Osteocyte (in vitro differentiated cells): ENCODE results near the gene PIM2. TPM values are rescaled to one million over a fixed set of nuclear protein-coding genes. Genes with fewer than 3 reads are reported as not detected.

ENCODE experiments used
- DNase-seq: peaks from one replicate; pipeline ENCODE4 v3.0.0; 2021; ENCODE audit warnings: mixed read lengths; ENCODE audit not compliant: unreplicated experiment; ENCODE audit errors: extremely low spot score
- H3K27ac Mint-ChIP-seq: one replicate; pipeline ENCODE4 v1.8.0; 2021; ENCODE audit warnings: mild to moderate bottlenecking, mixed read lengths; ENCODE audit not compliant: unreplicated experiment
- H3K27me3 Mint-ChIP-seq: one replicate; pipeline ENCODE4 v1.8.0; 2021; ENCODE audit warnings: mixed read lengths; ENCODE audit not compliant: unreplicated experiment
- H3K36me3 Mint-ChIP-seq: one replicate; pipeline ENCODE4 v1.8.0; 2021; ENCODE audit warnings: mixed read lengths; ENCODE audit not compliant: unreplicated experiment
- H3K4me1 Mint-ChIP-seq: one replicate; pipeline ENCODE4 v1.8.0; 2021; ENCODE audit warnings: mixed read lengths; ENCODE audit not compliant: unreplicated experiment
- H3K4me3 Mint-ChIP-seq: one replicate; pipeline ENCODE4 v1.8.0; 2021; ENCODE audit warnings: mild to moderate bottlenecking, moderate library complexity, mixed read lengths; ENCODE audit not compliant: unreplicated experiment
- H3K9me3 Mint-ChIP-seq: one replicate; pipeline ENCODE4 v1.8.0; 2021; ENCODE audit warnings: mixed read lengths; ENCODE audit not compliant: unreplicated experiment
- CTCF ChIP-seq: fragments of 200-600 bp; sonication (generic); IDR thresholded peaks from 2 replicates; pipeline ENCODE4 v1.5.0; 2021; ENCODE audit warnings: antibody characterized with exemption, mild to moderate bottlenecking, moderate library complexity
- total RNA-seq: library from RNA; stranded (reverse); gene quantifications from 2 replicates; pipeline ENCODE4 v1.2.1, GENCODE V29; 2021

The PIM2 gene
- total RNA-seq, 1 donor from 2014 or later, result 7.3 TPM

GRCh38 chrX:48911412-48912182 lies 7.2 kb downstream of the PIM2 start, which contains the start of gene SLC35A2:
TSS of gene SLC35A2 (minus strand) at chrX:48911646. CDS start at chrX:48911636, 10 bp downstream.
- peaks cover 12% of the 10 kb centered on the region for H3K4me1 Mint-ChIP-seq
- peak within 1 kb of the TSS; percentile 91 for H3K4me3 Mint-ChIP-seq
- no peaks in the 10 kb centered on the region for H3K27me3 Mint-ChIP-seq
- peaks cover 4% of the 10 kb centered on the region for H3K9me3 Mint-ChIP-seq
- H3K36me3 Mint-ChIP-seq, result peaks cover 1% of the 10 kb centered on the region
- DNase-seq, result peak; percentile 89
- no peak for TF ChIP-seq CTCF
- peak within 1 kb of the TSS; percentile 94 for H3K27ac Mint-ChIP-seq

- peaks cover 4% of the 10 kb centered on the region for H3K9me3 Mint-ChIP-seq
- peaks cover 2% of the 10 kb centered on the region for H3K36me3 Mint-ChIP-seq
- DNase-seq, result no peak
- H3K27me3 Mint-ChIP-seq, result no peaks in the 10 kb centered on the region
- H3K4me3 Mint-ChIP-seq, result peak overlapping the region; percentile 91
- peaks cover 12% of the 10 kb centered on the region for H3K4me1 Mint-ChIP-seq
- peak overlapping the region; percentile 94 for H3K27ac Mint-ChIP-seq
- TF ChIP-seq CTCF, result no peak
These were observed 7.9 kb downstream of the PIM2 start for GRCh38 chrX:48910926-48911411.

- Mint-ChIP-seq H3K9me3 (peaks cover 4% of the 10 kb centered on the region), H3K4me3 (peak overlapping the region; percentile 91)
- TF ChIP-seq CTCF, result no peak
These were observed 9.0 kb downstream of the PIM2 start for GRCh38 chrX:48909703-48910294.

GRCh38 chrX:48908600-48908999 lies 10.2 kb downstream of the PIM2 start:
- H3K4me3 Mint-ChIP-seq, result no peak overlapping the region
- TF ChIP-seq CTCF, result no peak
- H3K4me1 Mint-ChIP-seq, result peaks cover 12% of the 10 kb centered on the region
- peaks cover 5% of the 10 kb centered on the region for H3K9me3 Mint-ChIP-seq
- no peak overlapping the region for H3K27ac Mint-ChIP-seq
- no peaks in the 10 kb centered on the region for H3K27me3 Mint-ChIP-seq
- no peak for DNase-seq
- peaks cover 5% of the 10 kb centered on the region for H3K36me3 Mint-ChIP-seq

More at GRCh38 chrX:48909703-48910294, 9.0 kb downstream of the PIM2 start:
- H3K4me1 Mint-ChIP-seq, result peaks cover 12% of the 10 kb centered on the region
- DNase-seq, result no peak
- no peak overlapping the region for H3K27ac Mint-ChIP-seq
- peaks cover 5% of the 10 kb centered on the region for H3K36me3 Mint-ChIP-seq
- H3K27me3 Mint-ChIP-seq, result no peaks in the 10 kb centered on the region
